HG03095 (cell line): ENCODE data around the gene SMCO2.

Experiments
- ATAC-seq: cut with Tn5 transposase; IDR thresholded peaks from one replicate; pipeline ENCODE4 v1.9.1; 2021; ENCODE audit warnings: moderate library complexity; ENCODE audit not compliant: unreplicated experiment

Gene SMCO2

GRCh38 chr12:27451036-27451825, 4.7 kb downstream of the SMCO2 start:
- no peak for ATAC-seq

DNA sequence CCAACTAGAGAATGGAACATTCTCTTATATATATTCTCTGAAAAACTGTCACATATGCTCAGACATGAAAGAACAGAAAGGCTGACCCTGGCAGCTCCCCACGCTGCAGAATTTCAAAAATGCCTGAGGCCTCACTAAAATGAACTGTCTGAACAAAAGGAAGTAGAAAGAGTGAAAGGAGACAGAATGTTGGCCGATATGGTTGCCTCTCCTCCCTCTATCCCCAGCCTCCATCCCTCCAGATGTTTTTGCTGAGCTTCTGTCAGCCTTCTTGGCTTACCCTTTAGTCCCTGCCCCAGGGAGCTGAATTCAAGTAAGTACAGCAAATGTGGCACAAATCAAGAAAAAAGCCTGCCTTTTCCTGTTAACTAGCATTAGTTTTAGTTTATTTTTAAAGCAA, 6.9 kb downstream of the SMCO2 start:
- ATAC-seq = no peak

DNA sequence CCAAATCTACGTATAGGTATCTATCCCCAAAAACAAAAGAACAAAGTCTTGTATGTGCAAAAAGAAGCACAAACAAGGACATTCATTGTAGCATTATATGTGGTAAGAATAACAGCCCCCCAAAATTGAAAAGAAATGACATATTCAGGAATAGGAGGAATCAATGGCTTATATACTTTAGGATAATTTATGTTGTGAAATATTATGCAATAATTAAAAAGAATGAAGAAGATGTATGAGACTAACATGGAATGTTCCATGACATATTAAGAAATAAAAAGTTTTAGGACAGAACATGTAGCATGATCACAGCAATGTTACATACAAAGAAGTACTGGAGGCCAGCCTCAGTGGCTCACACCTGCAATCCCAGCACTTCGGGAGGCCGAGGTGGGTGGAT, 9.1 kb downstream of the SMCO2 start:
- ATAC-seq = no peak

DNA sequence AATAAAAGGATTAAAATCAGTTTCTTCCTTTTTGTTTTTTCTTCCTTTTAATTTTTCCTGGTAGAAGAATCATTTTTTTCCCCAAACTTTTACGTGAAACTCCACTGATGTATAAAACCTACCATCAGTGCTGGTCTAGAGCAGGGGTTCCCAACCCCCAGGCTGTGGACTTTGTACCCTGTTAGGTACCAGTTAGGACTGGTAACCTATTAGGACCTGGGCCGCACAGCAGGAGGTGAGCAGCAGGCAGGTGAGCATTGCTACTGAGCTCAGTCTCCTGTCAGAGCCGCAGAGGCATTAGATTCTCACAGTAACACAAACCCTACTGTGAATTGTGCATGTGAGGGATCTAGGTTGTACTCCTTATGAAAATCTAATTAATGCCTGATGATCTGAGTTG, 10.1 kb downstream of the SMCO2 start:
- no peak for ATAC-seq

DNA sequence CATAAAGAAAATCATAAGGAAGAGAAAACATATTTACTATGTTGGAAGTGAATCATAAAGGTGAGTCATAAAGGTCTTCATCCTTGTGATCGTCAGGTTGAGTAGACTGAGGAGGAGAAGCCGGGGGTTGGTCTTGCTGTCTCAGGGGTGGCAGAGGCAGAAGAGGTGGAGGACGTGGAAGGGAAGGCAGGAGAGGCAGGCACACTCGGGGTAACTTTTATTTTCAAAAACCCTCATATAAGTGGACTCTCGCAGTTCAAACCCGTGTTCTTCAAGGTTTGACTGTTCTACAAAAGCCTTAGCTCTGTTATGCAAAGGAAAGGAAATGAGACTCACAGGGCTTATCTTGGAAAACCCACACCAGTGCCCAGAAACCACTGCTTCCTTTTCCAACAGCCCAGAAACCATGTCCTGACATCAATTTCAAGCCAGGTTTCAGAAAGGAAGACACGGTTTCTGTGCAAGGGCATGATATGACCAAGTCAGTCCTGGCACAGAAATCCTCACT, 14.0 kb downstream of the SMCO2 start:
- no peak for ATAC-seq

DNA sequence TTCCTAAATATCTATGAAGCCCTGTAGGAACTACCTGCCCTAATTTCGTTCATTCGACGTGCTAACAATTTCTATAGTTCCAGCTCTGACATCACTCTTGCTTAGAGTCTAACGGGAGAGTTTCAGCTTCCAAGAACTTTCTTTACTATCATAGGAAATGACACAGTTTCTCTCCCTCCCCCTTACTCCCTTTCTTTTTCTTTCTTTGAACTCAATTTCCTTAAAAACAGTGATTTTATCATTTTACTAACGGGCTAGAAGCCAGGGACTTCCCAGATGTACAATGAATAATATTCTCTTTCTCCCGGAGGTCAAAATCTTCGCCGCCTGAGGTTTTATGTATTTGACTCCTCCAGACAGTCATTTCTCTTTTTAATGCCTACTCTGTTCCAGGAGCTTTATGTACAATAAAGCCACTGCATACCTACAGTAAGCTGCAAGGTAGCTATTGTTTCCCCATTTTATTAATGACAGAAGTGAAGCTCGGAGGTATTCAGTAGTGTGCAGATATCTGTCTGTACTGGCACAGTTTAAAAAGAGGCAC, 15.7 kb downstream of the SMCO2 start:
- no peak for ATAC-seq

- ATAC-seq = no peak
Observed at GRCh38 chr12:27462851-27463250, 16.3 kb downstream of the SMCO2 start.

DNA sequence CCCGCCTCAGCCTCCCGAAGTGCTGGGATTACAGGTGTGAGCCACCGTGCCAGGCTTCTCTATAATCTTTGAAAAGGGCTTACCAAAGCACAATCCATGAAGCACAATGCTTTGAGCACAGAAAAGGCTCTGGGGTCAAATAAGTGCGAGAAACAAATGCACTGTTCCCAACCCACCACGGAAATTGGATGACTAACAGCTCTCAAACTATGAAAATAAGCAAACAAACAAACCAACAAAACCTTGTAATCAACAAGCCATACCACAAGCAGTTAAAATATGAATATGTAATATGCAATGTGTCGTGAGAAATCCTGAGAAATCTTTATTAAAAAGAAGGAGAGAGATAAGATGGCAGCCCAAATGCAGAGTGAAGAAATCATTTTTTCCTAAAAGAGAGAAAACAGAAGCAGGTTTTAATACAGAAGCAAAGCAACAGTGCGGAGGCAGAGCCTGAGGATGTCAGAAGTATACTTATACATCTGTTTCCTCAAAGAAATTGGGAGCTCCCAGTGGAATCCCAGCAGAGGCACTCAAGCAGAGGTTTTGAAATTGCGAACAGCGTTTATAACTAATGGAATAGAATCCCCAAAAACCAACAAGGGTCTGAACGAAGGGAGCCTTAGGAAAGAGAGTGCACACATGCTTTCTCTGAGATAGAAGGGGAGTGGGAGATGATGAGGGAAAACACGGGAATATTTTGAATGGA, 17.1 kb downstream of the SMCO2 start:
- ATAC-seq = no peak

DNA sequence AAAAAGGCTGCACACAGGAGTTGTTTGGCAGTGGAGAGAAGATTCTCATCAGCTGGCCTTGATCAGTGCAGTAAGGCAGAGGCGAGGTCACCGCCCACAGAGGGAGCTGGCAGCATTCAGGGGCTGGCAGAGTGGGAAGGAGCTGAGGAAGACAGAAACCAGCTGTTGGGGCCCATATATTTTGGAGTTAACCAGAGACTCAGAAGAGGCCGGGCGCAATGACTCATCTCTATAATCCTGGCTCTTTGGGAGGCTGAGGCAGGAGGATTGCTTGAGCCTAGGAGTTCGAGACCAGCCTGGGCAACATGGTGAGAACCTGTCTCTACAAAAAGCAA, 17.7 kb downstream of the SMCO2 start:
- ATAC-seq = no peak

- no peak for ATAC-seq
Observed at GRCh38 chr12:27467641-27468040, 21.1 kb downstream of the SMCO2 start.

DNA sequence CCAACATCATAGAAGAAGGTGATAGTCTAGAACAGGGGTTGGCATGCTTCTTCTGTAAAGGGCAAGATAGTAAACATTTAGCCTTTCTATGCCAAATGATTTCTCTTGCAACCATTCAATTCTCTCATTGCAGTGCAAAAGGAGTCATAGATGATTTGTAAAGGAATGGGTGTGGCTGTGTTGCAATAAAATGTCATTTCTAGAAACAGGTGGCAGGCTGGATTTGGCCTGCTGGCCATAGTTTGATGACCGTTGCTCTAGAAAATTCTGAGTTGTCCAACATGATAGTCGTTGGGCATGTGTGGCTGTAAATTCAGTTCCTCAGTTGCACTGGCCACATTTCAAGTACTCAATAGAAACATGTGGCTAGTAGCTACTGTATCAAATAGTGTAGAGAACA, 21.7 kb downstream of the SMCO2 start:
- no peak for ATAC-seq

DNA sequence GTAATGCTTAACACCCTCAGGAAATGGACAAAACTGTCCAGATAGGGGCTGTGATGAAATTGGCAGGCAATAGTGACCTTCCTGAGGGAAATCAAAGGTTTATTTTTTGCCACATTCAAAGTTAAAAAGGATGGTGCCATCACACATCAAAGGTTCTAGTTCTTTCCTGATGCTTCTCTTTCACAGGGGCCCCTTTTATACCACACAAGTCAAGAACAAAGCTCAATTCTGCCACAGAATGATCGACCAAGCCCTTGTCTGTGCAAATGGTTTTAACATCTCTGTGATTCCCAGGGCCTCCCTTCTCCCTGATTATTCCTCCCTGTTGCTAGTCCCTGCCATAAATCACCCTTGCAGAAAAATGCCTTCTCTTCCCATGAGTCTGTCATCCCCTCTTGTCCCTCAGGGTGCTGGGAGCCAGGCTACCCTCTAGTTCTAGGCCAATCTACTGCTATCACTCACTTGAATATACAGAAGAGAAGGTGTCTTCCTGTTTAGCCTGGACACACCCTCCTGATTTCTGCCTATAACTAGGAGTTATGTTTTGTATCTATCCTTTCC, 22.7 kb downstream of the SMCO2 start:
- no peak for ATAC-seq

- no peak for ATAC-seq
Observed at GRCh38 chr12:27472604-27473003, 26.1 kb downstream of the SMCO2 start.

DNA sequence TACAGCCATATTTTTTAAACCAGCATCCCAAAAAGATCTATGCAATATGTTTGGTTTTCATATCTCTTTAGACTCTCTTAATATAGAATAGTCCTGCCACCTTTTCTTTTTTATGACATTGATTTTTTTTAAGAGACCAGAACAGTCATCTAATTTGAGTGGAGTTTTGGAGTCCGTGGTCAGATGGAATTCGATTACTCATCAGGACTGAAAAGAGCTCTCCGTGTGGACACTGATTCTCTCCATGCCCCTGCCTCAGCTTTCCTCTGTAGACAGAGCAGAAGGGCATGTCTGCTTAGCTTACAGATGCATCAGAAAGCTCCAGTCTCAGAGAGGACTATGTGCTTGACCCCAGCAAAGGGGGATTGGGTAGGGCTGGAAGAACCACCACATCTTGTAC, 27.8 kb downstream of the SMCO2 start:
- ATAC-seq = no peak

DNA sequence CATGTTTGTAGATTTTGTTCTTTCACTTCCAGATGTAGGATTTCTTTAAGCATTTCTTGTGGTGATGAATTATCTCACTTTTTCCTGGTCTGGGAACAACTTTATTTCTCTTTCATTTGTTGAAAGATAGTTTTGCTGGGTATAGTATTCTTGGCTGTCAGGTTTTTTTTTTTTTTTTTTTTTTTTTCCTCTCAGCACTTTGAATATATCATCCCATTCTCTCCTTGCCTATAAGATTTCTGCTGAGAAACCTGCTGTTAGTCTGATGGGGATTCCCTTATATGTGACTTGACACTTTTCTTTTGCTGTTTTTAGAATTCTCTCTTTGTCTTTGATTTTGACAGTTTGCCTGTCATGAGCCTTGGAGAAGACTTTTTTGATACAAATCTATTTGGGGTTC, 30.5 kb downstream of the SMCO2 start:
- ATAC-seq = no peak

DNA sequence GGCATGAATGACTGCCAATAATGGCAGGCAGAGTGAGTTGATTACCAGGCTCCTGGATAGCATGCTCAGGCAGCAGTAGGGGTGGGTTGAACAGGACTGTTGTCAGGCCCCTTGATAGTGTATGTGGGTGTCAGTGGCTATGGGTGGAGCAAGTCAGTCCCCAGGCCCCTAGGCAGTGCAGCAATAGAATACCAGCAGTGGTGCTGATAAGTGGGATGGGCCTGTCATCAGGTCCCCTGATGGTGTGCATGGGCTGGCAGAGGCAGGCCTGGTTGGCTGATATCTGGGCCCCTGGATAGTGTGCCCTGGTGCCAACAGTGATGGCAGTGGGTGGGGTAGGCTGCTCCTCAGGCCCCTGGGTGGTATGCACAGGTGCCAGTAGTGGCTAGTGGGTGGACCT, 32.4 kb downstream of the SMCO2 start:
- ATAC-seq = no peak

DNA sequence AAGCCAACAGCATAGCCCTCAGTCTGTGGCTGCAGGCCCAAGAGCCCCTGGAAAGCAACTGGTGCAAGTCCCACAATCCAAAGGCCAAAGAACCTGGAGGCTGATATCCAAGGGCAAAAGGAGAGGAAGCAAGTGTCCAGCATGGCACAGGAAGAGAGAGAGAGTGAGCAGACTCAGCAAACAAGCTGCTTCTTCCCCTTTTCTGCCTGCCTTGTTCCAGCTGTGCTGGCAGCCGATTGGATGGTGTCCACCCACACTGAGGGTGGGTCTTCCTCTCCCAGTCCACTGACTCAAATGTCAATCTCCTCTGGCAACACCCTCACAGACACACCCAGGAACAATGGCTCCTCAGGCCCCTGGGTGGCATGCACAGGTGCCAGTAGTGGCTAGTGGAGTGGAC, 33.5 kb downstream of the SMCO2 start:
- no peak for ATAC-seq

DNA sequence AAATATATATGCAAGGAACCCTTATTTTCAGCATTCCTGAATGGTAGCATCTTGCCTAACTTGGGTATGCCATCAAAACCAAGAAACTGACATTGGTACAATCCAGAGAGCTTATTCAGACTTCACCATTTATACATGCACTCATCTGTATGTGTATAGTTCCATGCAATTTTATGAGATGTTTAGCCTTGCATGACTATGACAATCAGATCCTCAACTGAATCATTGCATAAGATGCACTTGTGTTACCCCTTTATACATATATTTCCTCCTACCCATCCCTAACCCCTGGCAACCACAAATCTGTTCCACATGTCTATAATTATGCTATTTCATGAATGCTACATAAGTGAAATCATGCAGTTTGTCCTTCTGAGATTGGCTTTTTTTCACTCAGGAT, 40.4 kb downstream of the SMCO2 start:
- ATAC-seq = no peak

DNA sequence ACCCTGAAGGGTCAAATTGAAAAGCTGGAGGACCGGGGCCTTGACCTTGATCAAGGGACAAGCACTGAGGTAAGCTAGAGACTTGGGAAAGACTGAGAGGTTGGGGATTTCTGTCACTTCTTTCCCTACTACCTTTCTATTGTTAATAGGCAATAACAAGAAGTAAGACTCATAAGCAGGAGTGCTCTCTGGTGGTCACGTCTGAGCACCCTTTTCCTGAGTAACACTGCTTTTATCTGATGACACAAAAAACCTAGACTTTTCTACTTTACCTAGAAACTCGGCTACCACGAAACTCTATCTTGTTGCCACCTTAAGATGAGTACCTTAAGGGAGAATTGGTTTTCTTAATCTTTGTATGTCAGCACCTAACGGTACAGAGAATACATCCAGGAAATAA, 41.9 kb downstream of the SMCO2 start:
- no peak for ATAC-seq

DNA sequence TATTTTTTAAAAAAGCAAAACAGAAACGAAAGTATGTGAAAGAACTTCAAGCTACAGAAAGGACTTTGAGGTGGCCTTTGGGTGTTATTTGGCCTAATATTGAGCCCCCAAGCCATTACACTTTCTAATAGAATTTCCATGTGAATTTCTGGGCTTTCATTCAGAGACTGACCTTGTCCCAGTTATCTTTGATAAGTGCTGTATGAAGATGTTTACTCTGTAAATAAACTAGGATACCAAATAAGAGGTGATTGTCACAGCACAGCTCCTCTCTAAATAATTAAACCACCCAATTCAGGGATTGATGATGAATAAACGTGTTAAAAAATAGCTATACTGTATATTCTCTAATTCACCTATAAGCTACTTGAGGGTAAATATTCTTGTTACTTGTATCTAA, 44.7 kb downstream of the SMCO2 start:
- no peak for ATAC-seq

- ATAC-seq = no peak
Observed at GRCh38 chr12:27493260-27493940, 46.9 kb downstream of the SMCO2 start.
